HEK293T (cell line): Measurements from ENCODE around the gene LSM14B.
"Not testable (repeated sequence)": the region's sequence is repeated elsewhere in the genome, so short reads cannot be mapped to it uniquely, and the experiment has no call there.

Source experiments
- BHLHE40 ChIP-seq: fragments of 450-650 bp; IDR thresholded peaks from 2 replicates; pipeline ENCODE4 v1.6.1; 2016; ENCODE audit warnings: mild to moderate bottlenecking, moderate library complexity, borderline replicate concordance
- FOXA1 ChIP-seq: fragments of 450-650 bp; IDR thresholded peaks from 2 replicates; pipeline ENCODE4 v1.6.1; 2016; ENCODE audit warnings: mild to moderate bottlenecking
- FOXK2 ChIP-seq: fragments of 450-650 bp; IDR thresholded peaks from 2 replicates; pipeline ENCODE4 v1.6.1; 2016; ENCODE audit warnings: mild to moderate bottlenecking
- LEF1 ChIP-seq: fragments of 450-650 bp; IDR thresholded peaks from 2 replicates; pipeline ENCODE4 v1.6.1; 2017; ENCODE audit warnings: mild to moderate bottlenecking, borderline replicate concordance

- not testable (repeated sequence) for TF ChIP-seq BHLHE40, FOXK2, FOXA1, LEF1
Observed at GRCh38 chr20:62084224-62084623, 38.1 kb upstream of the LSM14B start.
